ENCODE measurements around the gene ZDHHC20. TPM values are rescaled to one million over a fixed set of nuclear protein-coding genes. Genes with fewer than 3 reads are reported as not detected.

Gene ZDHHC20
- total and polyA plus RNA-seq, 2 donors = 39.7 to 69.9 TPM

GRCh38 chr13:21330126-21330861, 128.8 kb downstream of the ZDHHC20 start:
- DNase-seq (ENCODE audit: low read depth in 6 of 9, low spot score in 9 of 9) = no peak
- Histone ChIP-seq H3K4me1 (ENCODE audit: control insufficient read depth in 2 of 2, insufficient read depth in 2 of 2, low read length in 2 of 2) (no peaks in the 10 kb centered on the region), H3K36me3 (ENCODE audit: control insufficient read depth in 2 of 2, insufficient read depth in 2 of 2, low read length in 1 of 2) (no peaks in the 10 kb centered on the region), H3K27ac (ENCODE audit: low read depth in 1 of 2, low read length in 1 of 2) (no peak overlapping the region), H3K9me3 (ENCODE audit: control insufficient read depth in 2 of 2, insufficient read depth in 1 of 2, low read length in 1 of 2) (no peaks in the 10 kb centered on the region), H3K27me3 (ENCODE audit: control insufficient read depth in 2 of 2, insufficient read depth in 1 of 2, low read length in 1 of 2) (no peaks in the 10 kb centered on the region), H3K4me3 (ENCODE audit: low read length in 2 of 2) (no peak overlapping the region)
- WGBS = 91% methylated on average over 8 of the region's 8 CpGs

DNA sequence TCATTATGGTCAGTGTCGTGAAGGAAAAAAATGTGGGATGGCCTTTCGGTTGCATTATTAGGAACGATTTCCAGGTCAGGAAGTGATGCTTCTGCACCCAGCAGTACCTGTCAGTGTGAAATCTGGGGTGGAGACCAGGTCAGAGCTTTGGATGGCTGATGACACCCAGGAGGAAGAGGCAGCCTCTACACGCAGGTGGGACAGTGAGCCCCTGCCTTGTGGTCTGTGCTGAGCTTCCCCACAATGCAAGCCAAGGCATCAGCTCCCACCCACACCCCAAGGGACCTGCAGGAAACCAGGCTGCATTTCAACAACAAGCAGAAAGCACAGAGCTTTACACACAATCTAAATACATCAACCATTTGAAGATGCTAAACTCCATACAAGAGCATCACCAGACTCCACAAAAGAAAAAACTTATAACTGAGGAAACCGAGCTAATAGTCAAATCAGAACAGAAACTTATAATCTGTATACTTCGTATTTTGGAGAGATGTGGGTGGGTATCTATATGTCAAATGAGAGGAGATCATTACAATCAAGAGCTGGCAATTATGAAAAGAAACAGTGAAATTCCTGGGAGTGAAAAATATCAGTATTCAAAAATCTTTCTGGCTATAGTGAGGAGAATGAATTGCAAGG, 130.1 kb downstream of the ZDHHC20 start:
- Histone ChIP-seq H3K27me3 (ENCODE audit: control insufficient read depth in 2 of 2, insufficient read depth in 1 of 2, low read length in 1 of 2) (no peaks in the 10 kb centered on the region), H3K27ac (ENCODE audit: low read depth in 1 of 2, low read length in 1 of 2) (no peak overlapping the region), H3K4me1 (ENCODE audit: control insufficient read depth in 2 of 2, insufficient read depth in 2 of 2, low read length in 2 of 2) (no peaks in the 10 kb centered on the region), H3K9me3 (ENCODE audit: control insufficient read depth in 2 of 2, insufficient read depth in 1 of 2, low read length in 1 of 2) (no peaks in the 10 kb centered on the region), H3K36me3 (ENCODE audit: control insufficient read depth in 2 of 2, insufficient read depth in 2 of 2, low read length in 1 of 2) (no peaks in the 10 kb centered on the region), H3K4me3 (ENCODE audit: low read length in 2 of 2) (no peak overlapping the region)
- 77% methylated on average over 6 of the region's 6 CpGs for WGBS
- no peak for DNase-seq (ENCODE audit: low read depth in 6 of 9, low spot score in 9 of 9)

DNA sequence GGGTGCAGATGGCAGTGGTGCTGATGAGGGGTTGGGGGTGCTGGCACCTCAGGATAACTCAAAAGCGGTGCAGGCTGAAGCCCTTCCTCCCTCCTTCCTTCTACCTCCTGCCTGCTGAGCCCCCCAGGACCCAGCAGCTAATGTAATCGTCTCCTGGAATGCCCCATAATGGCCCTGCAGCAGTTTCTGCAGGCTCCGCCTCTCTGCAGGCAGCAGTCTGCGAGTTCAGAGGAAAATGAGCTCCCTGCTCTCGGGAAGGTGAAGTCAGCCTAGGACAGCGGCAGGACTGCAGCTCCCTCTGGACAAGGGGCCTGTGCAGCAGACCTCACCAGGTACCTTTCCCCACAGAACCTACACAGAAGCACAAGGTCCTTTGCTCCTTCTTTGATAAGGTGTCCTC, 130.9 kb downstream of the ZDHHC20 start:
- Histone ChIP-seq H3K36me3 (ENCODE audit: control insufficient read depth in 2 of 2, insufficient read depth in 2 of 2, low read length in 1 of 2) (no peaks in the 10 kb centered on the region), H3K27me3 (ENCODE audit: control insufficient read depth in 2 of 2, insufficient read depth in 1 of 2, low read length in 1 of 2) (no peaks in the 10 kb centered on the region), H3K4me1 (ENCODE audit: control insufficient read depth in 2 of 2, insufficient read depth in 2 of 2, low read length in 2 of 2) (no peaks in the 10 kb centered on the region), H3K9me3 (ENCODE audit: control insufficient read depth in 2 of 2, insufficient read depth in 1 of 2, low read length in 1 of 2) (no peaks in the 10 kb centered on the region), H3K4me3 (ENCODE audit: low read length in 2 of 2) (no peak overlapping the region), H3K27ac (ENCODE audit: low read depth in 1 of 2, low read length in 1 of 2) (no peak overlapping the region)
- DNase-seq (ENCODE audit: low read depth in 6 of 9, low spot score in 9 of 9) = no peak
- 96% methylated on average over 6 of the region's 6 CpGs for WGBS

DNA sequence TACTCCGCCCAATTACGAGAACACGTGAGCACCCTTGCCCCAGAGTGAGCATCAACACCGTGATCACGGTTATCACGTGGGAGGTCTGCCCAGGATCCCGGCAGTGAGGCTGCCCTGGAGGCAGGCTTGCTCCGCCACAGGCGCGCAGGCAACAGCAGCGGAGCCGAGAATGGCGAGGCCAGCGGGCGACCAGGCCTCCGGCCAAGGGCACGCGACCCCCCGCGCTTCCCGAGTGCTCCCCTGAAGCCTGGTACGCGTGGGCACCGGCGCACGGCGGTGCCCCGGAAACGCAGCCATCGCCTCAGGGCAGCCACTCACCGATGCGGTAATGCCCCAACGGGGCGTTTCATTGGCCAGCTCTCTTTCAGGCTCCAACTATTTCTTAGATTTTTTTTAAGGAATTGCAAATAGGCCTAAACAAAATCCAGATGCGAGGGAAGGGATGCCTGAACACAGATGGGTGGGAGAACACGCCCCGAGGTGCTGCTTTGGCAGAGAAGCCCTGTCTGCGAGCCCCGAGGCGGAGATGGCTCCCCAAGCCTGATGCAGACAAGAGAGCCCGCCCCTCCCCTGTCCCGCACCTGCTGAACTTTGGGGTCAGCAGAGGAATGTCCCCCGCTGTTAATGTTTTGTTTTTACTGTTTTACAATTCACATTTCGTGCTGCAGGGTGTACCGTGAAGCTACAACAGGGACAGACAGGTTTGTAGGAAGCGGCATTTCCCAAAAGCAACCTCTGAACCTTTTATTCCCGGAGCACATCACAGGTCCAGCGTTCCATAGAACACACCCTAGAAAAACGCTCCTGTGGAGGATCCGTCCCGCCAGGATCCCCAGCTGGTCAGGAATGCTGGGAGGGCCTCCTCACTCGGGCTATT, 132.7 kb downstream of the ZDHHC20 start:
- Histone ChIP-seq H3K9me3 (ENCODE audit: control insufficient read depth in 2 of 2, insufficient read depth in 1 of 2, low read length in 1 of 2) (no peaks in the 10 kb centered on the region), H3K36me3 (ENCODE audit: control insufficient read depth in 2 of 2, insufficient read depth in 2 of 2, low read length in 1 of 2) (no peaks in the 10 kb centered on the region), H3K27me3 (ENCODE audit: control insufficient read depth in 2 of 2, insufficient read depth in 1 of 2, low read length in 1 of 2) (no peaks in the 10 kb centered on the region), H3K4me3 (ENCODE audit: low read length in 2 of 2) (peak overlapping the region; percentile 10 to 43), H3K4me1 (ENCODE audit: control insufficient read depth in 2 of 2, insufficient read depth in 2 of 2, low read length in 2 of 2) (no peaks in the 10 kb centered on the region), H3K27ac (ENCODE audit: low read depth in 1 of 2, low read length in 1 of 2) (no peak overlapping the region)
- 61% methylated on average over 52 of the region's 52 CpGs for WGBS
- DNase-seq (ENCODE audit: low read depth in 6 of 9, low spot score in 9 of 9) = no peak

GRCh38 chr13:21324803-21325202, 134.3 kb downstream of the ZDHHC20 start:
- H3K9me3 ChIP-seq (ENCODE audit: control insufficient read depth in 2 of 2, insufficient read depth in 1 of 2, low read length in 1 of 2) = no peaks in the 10 kb centered on the region
- no peak overlapping the region for H3K4me3 ChIP-seq (ENCODE audit: low read length in 2 of 2)
- no peaks in the 10 kb centered on the region for H3K4me1 ChIP-seq (ENCODE audit: control insufficient read depth in 2 of 2, insufficient read depth in 2 of 2, low read length in 2 of 2)
- H3K27ac ChIP-seq (ENCODE audit: low read depth in 1 of 2, low read length in 1 of 2) = no peak overlapping the region
- H3K36me3 ChIP-seq (ENCODE audit: control insufficient read depth in 2 of 2, insufficient read depth in 2 of 2, low read length in 1 of 2) = no peaks in the 10 kb centered on the region
- H3K27me3 ChIP-seq (ENCODE audit: control insufficient read depth in 2 of 2, insufficient read depth in 1 of 2, low read length in 1 of 2) = no peaks in the 10 kb centered on the region
- 60% methylated on average over 3 of the region's 3 CpGs for whole genome bisulfite sequencing
- no peak for DNase-seq (ENCODE audit: low read depth in 6 of 9, low spot score in 9 of 9)

GRCh38 chr13:21322988-21323387, 136.1 kb downstream of the ZDHHC20 start:
- no peaks in the 10 kb centered on the region for H3K27me3 ChIP-seq (ENCODE audit: control insufficient read depth in 2 of 2, insufficient read depth in 1 of 2, low read length in 1 of 2)
- no peak overlapping the region for H3K4me3 ChIP-seq (ENCODE audit: low read length in 2 of 2)

More at GRCh38 chr13:21322988-21323387, 136.1 kb downstream of the ZDHHC20 start:
- Histone ChIP-seq H3K4me1 (ENCODE audit: control insufficient read depth in 2 of 2, insufficient read depth in 2 of 2, low read length in 2 of 2) (no peaks in the 10 kb centered on the region), H3K36me3 (ENCODE audit: control insufficient read depth in 2 of 2, insufficient read depth in 2 of 2, low read length in 1 of 2) (no peaks in the 10 kb centered on the region), H3K9me3 (ENCODE audit: control insufficient read depth in 2 of 2, insufficient read depth in 1 of 2, low read length in 1 of 2) (no peaks in the 10 kb centered on the region), H3K27ac (ENCODE audit: low read depth in 1 of 2, low read length in 1 of 2) (no peak overlapping the region)
- WGBS = 0% methylated on average over 3 of the region's 3 CpGs
- no peak for DNase-seq (ENCODE audit: low read depth in 6 of 9, low spot score in 9 of 9)

Other genes starting within 250 kb of the ZDHHC20 start
- gene MICU2, start 144.9 kb upstream of the ZDHHC20 start, total RNA-seq = 47.5 TPM
- 80.0 TPM for gene MICU2, start 144.9 kb upstream of the ZDHHC20 start, polyA plus RNA-seq
- gene FGF9, start 211.8 kb upstream of the ZDHHC20 start, total RNA-seq = 0.28 TPM
- 0.66 TPM for gene FGF9, start 211.8 kb upstream of the ZDHHC20 start, polyA plus RNA-seq

Measured in thymus (tissue), 11 donors.